Endothelial cell of umbilical vein (primary cell): ENCODE measurements around the gene ZRSR2. TPM values are rescaled to one million over a fixed set of nuclear protein-coding genes. Genes with fewer than 3 reads are reported as not detected.

ENCODE experiments used
- BruUV-seq: library from RNA; stranded (reverse); fragments of 400-500 nt; replicated peaks from 2 replicates; lab custom pipeline; 2021; lab: Mats Ljungman, UMichigan
- CTCF ChIA-PET: fragments of 300-600, 350-600 bp; sonication (Branson Sonifier 250); formaldehyde crosslinking; loops from one replicate; lab custom pipeline; 2021; ENCODE audit warnings: antibody characterized with exemption, inconsistent platforms; lab: Charles Lee
- POLR2A ChIA-PET: fragments of 300-600, 350-600 bp; sonication (Branson Sonifier 250); formaldehyde crosslinking; loops from one replicate; lab custom pipeline; 2021; ENCODE audit warnings: antibody characterized with exemption, inconsistent platforms; lab: Charles Lee
- DNase-seq: peaks from one replicate; pipeline ENCODE4 v3.0.0-alpha.2; 2011; ENCODE audit warnings: low read depth, low spot score
- FAIRE-seq: peaks from 2 replicates; lab custom pipeline; 2011; peaks lifted over from hg19 to GRCh38; lab: Jason Lieb, UNC
- H2AFZ ChIP-seq: 2 replicates; pipeline ENCODE4 v1.6.0; 2012; ENCODE audit warnings: low read depth, low read length, control low read depth, inconsistent platforms
- H3K27ac ChIP-seq: 2 replicates; pipeline ENCODE4 v1.5.1; 2011; ENCODE audit warnings: low read depth, mild to moderate bottlenecking, control low read depth, low read length, moderate library complexity; ENCODE audit not compliant: insufficient read depth
- H3K27me3 ChIP-seq, 2 experiments: 2 replicates each; pipeline versions ENCODE4 v1.6.0 to v1.6.1; 2011; ENCODE audit warnings: low read length in 2 of 2, mixed read lengths in 1 of 2; ENCODE audit not compliant: control insufficient read depth in 2 of 2, insufficient read depth in 2 of 2
- H3K36me3 ChIP-seq, 2 experiments: 2 replicates in 1 of 2; 3 replicates in 1 of 2; pipeline ENCODE4 v1.5.1; 2011; ENCODE audit warnings: low read length in 2 of 2, mild to moderate bottlenecking in 1 of 2, moderate library complexity in 1 of 2; ENCODE audit not compliant: control insufficient read depth in 2 of 2, insufficient read depth in 2 of 2; ENCODE audit errors: extremely low read depth in 1 of 2
- H3K4me1 ChIP-seq: 3 replicates; pipeline ENCODE4 v1.5.1; 2011; ENCODE audit warnings: mild to moderate bottlenecking, low read length; ENCODE audit not compliant: control insufficient read depth, insufficient read depth; ENCODE audit errors: extremely low read depth
- H3K4me2 ChIP-seq: 2 replicates; pipeline ENCODE4 v1.6.1; 2011; ENCODE audit warnings: low read length, control low read depth, mixed read lengths; ENCODE audit not compliant: insufficient read depth
- H3K4me3 ChIP-seq, 3 experiments: fragments of 200-600 bp in 1 of 3; sonication (generic), shearing (Covaris generic) in 1 of 3; replicated peaks in 1 of 3; 2 replicates each; pipeline ENCODE4 v1.5.1; 2011 to 2016; ENCODE audit warnings: control low read depth in 3 of 3, low read length in 3 of 3, mild to moderate bottlenecking in 2 of 3, inconsistent platforms in 1 of 3, low read depth in 1 of 3, moderate library complexity in 1 of 3; ENCODE audit not compliant: insufficient read depth in 1 of 3
- H3K79me2 ChIP-seq: 2 replicates; pipeline ENCODE4 v1.6.0; 2012; ENCODE audit warnings: low read length, inconsistent platforms; ENCODE audit not compliant: control insufficient read depth, insufficient read depth
- H3K9ac ChIP-seq: replicated peaks from 2 replicates; pipeline ENCODE3; 2011; ENCODE audit warnings: low read length, control low read depth; ENCODE audit not compliant: insufficient read depth; ENCODE audit errors: extremely low read depth
- H3K9me1 ChIP-seq: replicated peaks from 3 replicates; pipeline ENCODE4 v1.6.0; 2011; ENCODE audit warnings: mild to moderate bottlenecking, low read length; ENCODE audit not compliant: control insufficient read depth, insufficient read depth; ENCODE audit errors: extremely low read depth
- H3K9me3 ChIP-seq: replicated peaks from 2 replicates; pipeline ENCODE4 v1.5.1; 2012; ENCODE audit warnings: low read length, inconsistent platforms; ENCODE audit not compliant: control insufficient read depth, insufficient read depth
- H4K20me1 ChIP-seq: replicated peaks from 2 replicates; pipeline ENCODE3; 2011; ENCODE audit warnings: mild to moderate bottlenecking, low read length; ENCODE audit not compliant: control insufficient read depth, insufficient read depth; ENCODE audit errors: extremely low read depth
- EZH2 ChIP-seq: IDR thresholded peaks from 2 replicates; pipeline ENCODE4 v1.6.1; 2012; ENCODE audit warnings: borderline replicate concordance, low read depth, mild to moderate bottlenecking, moderate library complexity, low read length, inconsistent platforms; ENCODE audit not compliant: severe bottlenecking
- FOS ChIP-seq: IDR thresholded peaks from 2 replicates; pipeline ENCODE4 v1.6.1; 2011; ENCODE audit warnings: mild to moderate bottlenecking, low read length, moderate library complexity, borderline replicate concordance; ENCODE audit not compliant: insufficient read depth
- GATA2 ChIP-seq: IDR thresholded peaks from 2 replicates; pipeline ENCODE4 v1.7.0; 2011; ENCODE audit warnings: low read depth, mild to moderate bottlenecking, moderate library complexity, mixed read lengths, low read length; ENCODE audit not compliant: insufficient read length, insufficient read depth
- JUN ChIP-seq: IDR thresholded peaks from 2 replicates; pipeline ENCODE4 v1.6.1; 2011; ENCODE audit warnings: borderline replicate concordance, low read depth; ENCODE audit not compliant: insufficient read length, insufficient read depth
- MYC ChIP-seq: IDR thresholded peaks from one replicate; pipeline ENCODE4 v1.6.1; 2011; ENCODE audit warnings: mild to moderate bottlenecking, low read depth, low read length
- POLR2A ChIP-seq: IDR thresholded peaks from 2 replicates; pipeline ENCODE4 v1.6.1; 2012; ENCODE audit warnings: low read depth, mild to moderate bottlenecking, control low read depth, low read length
- POLR2AphosphoS5 ChIP-seq: IDR thresholded peaks from 2 replicates; pipeline ENCODE4 v1.6.1; 2012; ENCODE audit warnings: low read depth, mild to moderate bottlenecking, control low read depth, low read length, moderate library complexity; ENCODE audit not compliant: insufficient read depth
- dilution Hi-C: fragments of 300-500 bp; cut with MboI; formaldehyde crosslinking; loops from one replicate; pipeline ENCODE4 v1.15.0; 2019; ENCODE audit warnings: low sequenced_read_pairs; ENCODE audit not compliant: extremely low pct_ligation_motif_present
- intact Hi-C: fragments of 100-400 bp; cut with micrococcal nuclease; formaldehyde crosslinking; loops from one replicate; pipeline ENCODE4 v1.10.0; 2022
- polyA plus RNA-seq, 4 experiments: library from polyadenylated mRNA; depleted of rRNA in 3 of 4; stranded (reverse) in 3 of 4; unstranded in 1 of 4; fragments of >200 nt; gene quantifications; 2 replicates each; pipeline versions ENCODE4 v1.2.1 to v1.2.3, GENCODE V29; 2011 to 2012; ENCODE audit warnings: missing spikeins in 1 of 4
- total RNA-seq: library from RNA; stranded (reverse); gene quantifications from 2 replicates; pipeline ENCODE4 v1.2.3, GENCODE V29; 2021
- TF ChIP-seq, protein P1 (sequence below), 2 donors: IDR thresholded peaks; 1 replicate in 1 of 2; 2 replicates in 1 of 2; pipeline ENCODE4 v1.5.1; 2011; ENCODE audit warnings: low read length in 2 of 2, mild to moderate bottlenecking in 2 of 2, moderate library complexity in 2 of 2, control low read depth in 1 of 2, inconsistent platforms in 1 of 2, low read depth in 1 of 2; ENCODE audit not compliant: insufficient read depth in 1 of 2; ENCODE audit errors: extremely low read depth in 1 of 2
- TF ChIP-seq, protein P2 (sequence below): IDR thresholded peaks from 2 replicates; pipeline ENCODE4 v1.6.1; 2011; ENCODE audit not compliant: insufficient read depth, insufficient read length

Gene ZRSR2
- total and polyA plus RNA-seq, 2 donors (not counting 3 experiments of a cell fraction or from before 2014, with no cell fraction given) = 3.3 to 8.1 TPM

DNA sequence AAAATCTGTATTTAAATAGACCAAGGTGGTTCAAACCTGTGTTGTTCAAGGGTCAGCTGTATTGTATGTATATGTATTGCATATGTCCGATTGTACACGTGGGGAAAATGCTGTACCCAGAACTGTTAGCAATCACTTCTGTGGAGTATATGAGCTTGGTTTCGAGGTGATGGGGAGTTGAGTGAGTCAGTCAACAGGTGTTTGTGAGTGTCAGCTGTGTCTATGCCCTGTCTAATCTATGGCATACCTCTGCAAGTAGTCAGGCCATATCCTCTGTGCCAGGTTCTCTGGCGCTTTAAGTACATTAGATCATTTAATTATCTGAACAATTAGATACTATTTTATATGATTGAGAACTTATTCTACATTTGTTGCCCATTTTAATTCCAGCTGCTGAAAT is 7.4 kb downstream of the ZRSR2 start:
- H3K4me1 ChIP-seq = no peaks in the 10 kb centered on the region

More for the DNA sequence above, 7.4 kb downstream of the ZRSR2 start:
- no peaks in the 10 kb centered on the region for H3K27me3 ChIP-seq
- H3K4me3 ChIP-seq = no peak overlapping the region
- intact Hi-C loops (loop anchor here (10.0 kb wide), 1 partner anchor 113 kb away; no protein-coding TSS in a partner anchor), dilution Hi-C loops (no loop called here)
- no peaks in the 10 kb centered on the region for H3K9me1 ChIP-seq
- no peaks in the 10 kb centered on the region for H3K9me3 ChIP-seq
- peaks cover 2% of the 10 kb centered on the region for H3K79me2 ChIP-seq
- DNase-seq (no peak), FAIRE-seq (no peak)
- CTCF ChIA-PET = no interaction called here
- no peak for TF ChIP-seq GATA2
- no peak for TF ChIP-seq FOS
- no peak for TF ChIP-seq MYC
- no peak for TF ChIP-seq JUN
- no peak for TF ChIP-seq POLR2AphosphoS5
- TF ChIP-seq, protein P1, sequence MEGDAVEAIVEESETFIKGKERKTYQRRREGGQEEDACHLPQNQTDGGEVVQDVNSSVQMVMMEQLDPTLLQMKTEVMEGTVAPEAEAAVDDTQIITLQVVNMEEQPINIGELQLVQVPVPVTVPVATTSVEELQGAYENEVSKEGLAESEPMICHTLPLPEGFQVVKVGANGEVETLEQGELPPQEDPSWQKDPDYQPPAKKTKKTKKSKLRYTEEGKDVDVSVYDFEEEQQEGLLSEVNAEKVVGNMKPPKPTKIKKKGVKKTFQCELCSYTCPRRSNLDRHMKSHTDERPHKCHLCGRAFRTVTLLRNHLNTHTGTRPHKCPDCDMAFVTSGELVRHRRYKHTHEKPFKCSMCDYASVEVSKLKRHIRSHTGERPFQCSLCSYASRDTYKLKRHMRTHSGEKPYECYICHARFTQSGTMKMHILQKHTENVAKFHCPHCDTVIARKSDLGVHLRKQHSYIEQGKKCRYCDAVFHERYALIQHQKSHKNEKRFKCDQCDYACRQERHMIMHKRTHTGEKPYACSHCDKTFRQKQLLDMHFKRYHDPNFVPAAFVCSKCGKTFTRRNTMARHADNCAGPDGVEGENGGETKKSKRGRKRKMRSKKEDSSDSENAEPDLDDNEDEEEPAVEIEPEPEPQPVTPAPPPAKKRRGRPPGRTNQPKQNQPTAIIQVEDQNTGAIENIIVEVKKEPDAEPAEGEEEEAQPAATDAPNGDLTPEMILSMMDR (IDR thresholded peaks at IDR 0.05; ENCODE audit: extremely low read depth in 1 of 2, insufficient read depth in 1 of 2, low read depth in 1 of 2, low read length in 2 of 2) = no peak
- TF ChIP-seq POLR2A = no peak
- TF ChIP-seq EZH2 = no peak
- TF ChIP-seq, protein P2, sequence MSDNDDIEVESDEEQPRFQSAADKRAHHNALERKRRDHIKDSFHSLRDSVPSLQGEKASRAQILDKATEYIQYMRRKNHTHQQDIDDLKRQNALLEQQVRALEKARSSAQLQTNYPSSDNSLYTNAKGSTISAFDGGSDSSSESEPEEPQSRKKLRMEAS = no peak
- H2AFZ ChIP-seq = no peak overlapping the region
- no peak overlapping the region for H3K9ac ChIP-seq
- H3K36me3 ChIP-seq = no peaks in the 10 kb centered on the region
- no peak overlapping the region for H3K4me2 ChIP-seq
- POLR2A ChIA-PET = no interaction called here
- no peaks in the 10 kb centered on the region for H4K20me1 ChIP-seq
- H3K27ac ChIP-seq = no peak overlapping the region
- no TSS peak for BruUV-seq
